Smooth muscle cell (in vitro differentiated cells): ENCODE data around the gene CLPTM1L. TPM values are rescaled to one million over a fixed set of nuclear protein-coding genes. Genes with fewer than 3 reads are reported as not detected.
"Not testable (repeated sequence)": the region's sequence is repeated elsewhere in the genome, so short reads cannot be mapped to it uniquely, and the experiment has no call there.

Experiments
- DNase-seq: peaks from one replicate; lab custom pipeline; 2025; ENCODE audit not compliant: unreplicated experiment; lab: John Stamatoyannopoulos, UW
- H2AFZ ChIP-seq: fragments of 200-600 bp; sonication (generic); 2 replicates; pipeline ENCODE4 v1.6.0; 2016; ENCODE audit warnings: antibody characterized with exemption, low read depth, mild to moderate bottlenecking
- H3F3A ChIP-seq: fragments of 200-600 bp; sonication (generic); 2 replicates; pipeline ENCODE4 v1.6.0; 2017; ENCODE audit warnings: antibody characterized with exemption, low read depth
- H3K27ac ChIP-seq: fragments of 200-600 bp; sonication (generic); 2 replicates; pipeline ENCODE4 v1.5.1; 2016; ENCODE audit warnings: low read depth, mild to moderate bottlenecking
- H3K27me3 ChIP-seq: fragments of 200-600 bp; sonication (generic); 2 replicates; pipeline ENCODE4 v1.6.1; 2016; ENCODE audit warnings: low read depth, mild to moderate bottlenecking
- H3K36me3 ChIP-seq: fragments of 200-600 bp; sonication (generic); 2 replicates; pipeline ENCODE4 v1.5.1; 2016; ENCODE audit warnings: low read depth
- H3K4me1 ChIP-seq: fragments of 200-600 bp; sonication (generic); 2 replicates; pipeline ENCODE4 v1.5.1; 2016; ENCODE audit warnings: low read depth
- H3K4me2 ChIP-seq: fragments of 200-600 bp; sonication (generic); 2 replicates; pipeline ENCODE4 v1.6.0; 2016; ENCODE audit warnings: mild to moderate bottlenecking
- H3K4me3 ChIP-seq: fragments of 200-600 bp; sonication (generic); 2 replicates; pipeline ENCODE4 v1.5.1; 2016; ENCODE audit warnings: mild to moderate bottlenecking
- H3K79me2 ChIP-seq: fragments of 200-600 bp; sonication (generic); 2 replicates; pipeline ENCODE4 v1.6.0; 2016; ENCODE audit warnings: low read depth, mild to moderate bottlenecking
- H3K9ac ChIP-seq: fragments of 200-600 bp; sonication (generic); 2 replicates; pipeline ENCODE4 v1.6.0; 2016; ENCODE audit warnings: low read depth
- H3K9me3 ChIP-seq: fragments of 200-600 bp; sonication (generic); replicated peaks from 2 replicates; pipeline ENCODE4 v1.5.1; 2016; ENCODE audit warnings: low read depth
- H4K20me1 ChIP-seq: fragments of 200-600 bp; sonication (generic); 2 replicates; pipeline ENCODE4 v1.6.0; 2016; ENCODE audit warnings: low read depth
- CTCF ChIP-seq: fragments of 200-600 bp; sonication (generic); IDR thresholded peaks from 2 replicates; pipeline ENCODE4 v1.5.1; 2017; ENCODE audit warnings: borderline replicate concordance, mild to moderate bottlenecking, antibody characterized with exemption; ENCODE audit not compliant: insufficient read depth, poor library complexity, severe bottlenecking
- WGBS: methylation state at CpG from one replicate; pipeline ENCODE4 v1.1.7; 2016; ENCODE audit warnings: low lambda C conversion rate; 5-methylcytosine and 5-hydroxymethylcytosine counted together
- polyA plus RNA-seq: library from polyadenylated mRNA; unstranded; fragments of >200 nt; fragmentation: Nextera tagmentation; extraction: Ambion mirVana; gene quantifications from 2 replicates; pipeline ENCODE4 v1.2.1, GENCODE V29; 2016
- total RNA-seq: library from RNA; depleted of rRNA; stranded (reverse); fragments of >200 nt; gene quantifications from 2 replicates; pipeline ENCODE4 v1.2.3, GENCODE V29; 2014

Gene CLPTM1L
- total and polyA plus RNA-seq, 2 experiments from 2014 or later = 125 to 127 TPM

GRCh38 chr5:1343931-1344901 is 683 bp downstream of the CLPTM1L start:
- peak overlapping the region; percentile 71 for H3K9ac ChIP-seq
- WGBS = 21% methylated on average over 26 of the region's 61 CpGs
- H3F3A ChIP-seq = no peaks in the 10 kb centered on the region
- no peaks in the 10 kb centered on the region for H3K27me3 ChIP-seq
- H3K36me3 ChIP-seq = no peaks in the 10 kb centered on the region
- no peaks in the 10 kb centered on the region for H3K9me3 ChIP-seq
- peaks cover 28% of the 10 kb centered on the region for H3K79me2 ChIP-seq
- H3K4me2 ChIP-seq = peak overlapping the region; percentile 91
- no peaks in the 10 kb centered on the region for H4K20me1 ChIP-seq
- H2AFZ ChIP-seq = peak overlapping the region; percentile 10
- no peak for DNase-seq
- H3K27ac ChIP-seq = no peak overlapping the region
- TF ChIP-seq CTCF = no peak
- peak overlapping the region; percentile 99 for H3K4me3 ChIP-seq
- H3K4me1 ChIP-seq = peaks cover 12% of the 10 kb centered on the region

DNA sequence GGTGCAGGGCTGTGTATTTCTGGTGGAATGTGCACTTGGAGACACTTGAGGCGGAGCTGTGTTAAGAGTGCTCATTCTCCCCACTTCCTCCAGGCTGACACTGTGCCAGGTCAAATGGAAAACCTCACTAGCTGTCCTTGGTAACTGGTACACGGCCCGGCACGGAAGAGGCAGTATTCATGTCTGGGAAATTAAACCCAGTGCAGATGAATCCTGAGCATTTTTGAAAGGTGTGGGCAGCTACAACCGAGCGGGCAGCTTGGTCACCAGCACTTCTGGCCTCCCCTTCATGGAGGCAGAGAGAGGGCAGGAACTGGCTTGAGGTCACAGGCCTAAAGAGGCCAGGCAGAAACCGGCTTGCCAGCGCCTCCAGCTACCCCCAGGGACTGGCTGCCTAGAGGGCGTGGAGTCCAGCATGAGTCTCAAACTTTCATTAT is 1.6 kb downstream of the CLPTM1L start:
- Histone ChIP-seq H3K4me2 (peak overlapping the region; percentile 91), H3K9ac (no peak overlapping the region), H3K4me3 (peak overlapping the region; percentile 99), H2AFZ (no peak overlapping the region), H3K36me3 (no peaks in the 10 kb centered on the region), H3K27ac (no peak overlapping the region), H3K79me2 (peaks cover 28% of the 10 kb centered on the region), H3F3A (no peaks in the 10 kb centered on the region), H3K9me3 (no peaks in the 10 kb centered on the region), H3K4me1 (peaks cover 12% of the 10 kb centered on the region), H3K27me3 (no peaks in the 10 kb centered on the region), H4K20me1 (no peaks in the 10 kb centered on the region)
- WGBS = 98% methylated on average over 9 of the region's 9 CpGs
- no peak for TF ChIP-seq CTCF
- DNase-seq = no peak

GRCh38 chr5:1342711-1343110 is 2.2 kb downstream of the CLPTM1L start:
- not testable (repeated sequence) for H3K27me3 ChIP-seq, H3K9me3 ChIP-seq, H3K36me3 ChIP-seq, H2AFZ ChIP-seq, H3K4me3 ChIP-seq, H3K9ac ChIP-seq, H4K20me1 ChIP-seq, H3K27ac ChIP-seq, H3F3A ChIP-seq, DNase-seq, H3K4me2 ChIP-seq
- Histone ChIP-seq H3K79me2 (peaks cover 28% of the 10 kb centered on the region), H3K4me1 (peaks cover 12% of the 10 kb centered on the region)
- WGBS = 90% methylated on average over 14 of the region's 14 CpGs

DNA sequence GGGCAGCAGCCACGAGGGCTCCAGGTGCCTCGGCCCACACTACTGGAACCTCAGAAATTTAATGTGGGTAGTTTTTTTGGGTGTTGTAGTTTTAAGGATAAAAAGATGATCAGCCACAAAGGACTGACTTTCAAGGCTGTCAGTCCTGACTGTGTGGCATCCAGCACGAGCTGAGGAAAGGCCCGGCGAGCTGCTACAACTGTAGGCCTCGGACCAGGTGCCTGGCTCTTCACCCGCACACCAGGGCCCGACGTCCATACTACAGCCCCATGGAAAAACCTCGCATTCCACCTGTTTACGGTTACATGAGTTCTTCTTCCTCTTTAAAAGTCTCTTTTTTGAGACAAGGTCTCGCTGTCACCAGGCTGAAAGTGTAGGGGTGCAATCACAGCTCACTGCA is 2.6 kb downstream of the CLPTM1L start:
- no peak for TF ChIP-seq CTCF
- no peak for DNase-seq
- no peak overlapping the region for H3K9ac ChIP-seq

More for the DNA sequence above, 2.6 kb downstream of the CLPTM1L start:
- Histone ChIP-seq H3K4me3 (no peak overlapping the region), H3K79me2 (peaks cover 28% of the 10 kb centered on the region), H3K4me1 (peaks cover 12% of the 10 kb centered on the region), H3K27me3 (no peaks in the 10 kb centered on the region), H3K4me2 (no peak overlapping the region), H3K27ac (no peak overlapping the region), H4K20me1 (no peaks in the 10 kb centered on the region), H3K9me3 (no peaks in the 10 kb centered on the region), H3K36me3 (no peaks in the 10 kb centered on the region), H2AFZ (no peak overlapping the region), H3F3A (no peaks in the 10 kb centered on the region)
- WGBS = 98% methylated on average over 12 of the region's 12 CpGs
